ENCODE measurements around the gene TRIM46. TPM values are rescaled to one million over a fixed set of nuclear protein-coding genes. Genes with fewer than 3 reads are reported as not detected.
"Not testable (repeated sequence)": the region's sequence is repeated elsewhere in the genome, so short reads cannot be mapped to it uniquely, and the experiment has no call there.

TRIM46 gene
- total RNA-seq, 1 experiment from 2014 or later: 4.1 TPM

GRCh38 chr1:155223047-155223446 is 49.4 kb downstream of the TRIM46 start:
- H3K9me2 ChIP-seq (replicated peaks; ENCODE audit: low read length): no peaks in the 10 kb centered on the region
- no peak overlapping the region for H3K9ac ChIP-seq (ENCODE audit: low read length)
- TF ChIP-seq EZH2 (IDR thresholded peaks at IDR 0.05; ENCODE audit: low read length, unreplicated experiment) (no peak), CTCF (conservative IDR thresholded peaks at IDR 0.05; ENCODE audit: low read depth, low read length) (no peak), EZH2phosphoT487 (IDR thresholded peaks at IDR 0.05; ENCODE audit: borderline replicate concordance, low read length) (no peak)
- peaks cover 25% of the 10 kb centered on the region for H3K79me2 ChIP-seq (ENCODE audit: low read length)
- no peaks in the 10 kb centered on the region for H3K36me3 ChIP-seq (ENCODE audit: low read depth, low read length)
- ChIA-PET POLR2A (ENCODE audit: unreplicated experiment) (no interaction called here), CTCF (no interaction called here)
- DNase-seq (no peak), ATAC-seq (no peak)
- no peaks in the 10 kb centered on the region for H3K9me3 ChIP-seq (ENCODE audit: low read length)
- H3K27me3 ChIP-seq (ENCODE audit: low read length): no peaks in the 10 kb centered on the region
- peaks cover 44% of the 10 kb centered on the region for H3K4me1 ChIP-seq (ENCODE audit: insufficient read depth, low read length)
- no peak overlapping the region for H3K4me2 ChIP-seq (ENCODE audit: low read length)
- BruUV-seq (replicated peaks): no TSS peak
- no peak overlapping the region for H3K4me3 ChIP-seq (ENCODE audit: low read length)
- no peak overlapping the region for H2AFZ ChIP-seq (ENCODE audit: low read length)
- H3K27ac ChIP-seq (ENCODE audit: low read length): no peak overlapping the region
- H3F3A ChIP-seq (ENCODE audit: low read length, unreplicated experiment): no peaks in the 10 kb centered on the region
- intact Hi-C loops (cut with micrococcal nuclease): no loop called here
- no peaks in the 10 kb centered on the region for H4K20me1 ChIP-seq (ENCODE audit: low read length)

DNA sequence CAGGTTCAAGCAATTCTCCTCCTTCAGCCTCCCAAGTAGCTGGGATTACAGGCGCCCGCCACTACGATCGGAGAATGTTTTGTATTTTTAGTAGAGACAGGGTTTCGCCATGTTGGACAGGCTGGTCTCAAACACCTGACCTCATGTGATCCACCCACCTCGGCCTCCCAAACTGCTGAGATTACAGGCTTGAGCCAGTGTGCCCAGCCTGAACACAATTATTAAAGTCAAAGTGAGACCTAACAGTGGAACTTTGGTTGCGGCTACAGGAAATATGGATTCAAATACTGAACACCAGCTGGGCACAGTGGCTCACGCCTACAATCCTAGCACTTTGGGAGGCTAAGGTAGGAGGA is 51.7 kb downstream of the TRIM46 start:
- H3K36me3 ChIP-seq (ENCODE audit: low read depth, low read length); H3F3A ChIP-seq (ENCODE audit: low read length, unreplicated experiment); ATAC-seq; H2AFZ ChIP-seq (ENCODE audit: low read length); BruUV-seq (replicated peaks); DNase-seq; H3K9ac ChIP-seq (ENCODE audit: low read length); H3K27me3 ChIP-seq (ENCODE audit: low read length); H3K9me2 ChIP-seq (replicated peaks; ENCODE audit: low read length); POLR2A ChIA-PET (ENCODE audit: unreplicated experiment); H3K9me3 ChIP-seq (ENCODE audit: low read length); H4K20me1 ChIP-seq (ENCODE audit: low read length): not testable (repeated sequence)
- H3K4me3 ChIP-seq (ENCODE audit: low read length): 0 out of 2 replicates have a peak overlapping the region, but pooled peaks have one; percentile 76
- peaks cover 45% of the 10 kb centered on the region for H3K4me1 ChIP-seq (ENCODE audit: insufficient read depth, low read length)
- H3K27ac ChIP-seq (ENCODE audit: low read length): 0 out of 2 replicates have a peak overlapping the region, but pooled peaks have one; percentile 18
- peaks cover 25% of the 10 kb centered on the region for H3K79me2 ChIP-seq (ENCODE audit: low read length)
- CTCF ChIA-PET: interaction anchor here (0.9 to 1.3 kb wide), 3 partner anchors 18 to 52 kb away, joined by 4 to 9 read pairs (median 6); partner anchors contain the start of gene KRTCAP2
- peak overlapping the region; percentile 82 for H3K4me2 ChIP-seq (ENCODE audit: low read length)
- intact Hi-C loops (cut with micrococcal nuclease): loop anchor here (5.0 kb wide), 1 partner anchor 33 kb away; no protein-coding TSS in a partner anchor

GRCh38 chr1:155226188-155226909 is 52.7 kb downstream of the TRIM46 start:
- H2AFZ ChIP-seq (ENCODE audit: low read length): peak overlapping the region; percentile 73
- TF ChIP-seq EZH2 (IDR thresholded peaks at IDR 0.05; ENCODE audit: low read length, unreplicated experiment) (no peak), EZH2phosphoT487 (IDR thresholded peaks at IDR 0.05; ENCODE audit: borderline replicate concordance, low read length) (no peak), CTCF (conservative IDR thresholded peaks at IDR 0.05; ENCODE audit: low read depth, low read length) (peak; percentile 75)
- BruUV-seq (replicated peaks): no TSS peak
- H3K9me2 ChIP-seq (replicated peaks; ENCODE audit: low read length): no peaks in the 10 kb centered on the region
- intact Hi-C loops (cut with micrococcal nuclease): loop anchor here (1.0 to 5.0 kb wide), 2 partner anchors 34 to 50 kb away; no protein-coding TSS in a partner anchor
- H4K20me1 ChIP-seq (ENCODE audit: low read length): no peaks in the 10 kb centered on the region
- ATAC-seq (peak; percentile 42), DNase-seq (peak; percentile 71)
- peak overlapping the region; percentile 76 for H3K4me3 ChIP-seq (ENCODE audit: low read length)
- no peaks in the 10 kb centered on the region for H3K27me3 ChIP-seq (ENCODE audit: low read length)
- H3K79me2 ChIP-seq (ENCODE audit: low read length): peaks cover 25% of the 10 kb centered on the region
- CTCF ChIA-PET: interaction anchor here (1.3 to 2.0 kb wide), 3 partner anchors 19 to 53 kb away, joined by 6 to 9 read pairs (median 7); partner anchors contain the start of genes KRTCAP2 and THBS3
- no peaks in the 10 kb centered on the region for H3K9me3 ChIP-seq (ENCODE audit: low read length)
- no peaks in the 10 kb centered on the region for H3K36me3 ChIP-seq (ENCODE audit: low read depth, low read length)
- H3K9ac ChIP-seq (ENCODE audit: low read length): peak overlapping the region; percentile 87
- POLR2A ChIA-PET (ENCODE audit: unreplicated experiment): interaction anchor here (0.6 kb wide), 1 partner anchor 32 kb away, joined by 3 read pairs; no protein-coding TSS in a partner anchor
- H3K4me1 ChIP-seq (ENCODE audit: insufficient read depth, low read length): peaks cover 45% of the 10 kb centered on the region
- H3K4me2 ChIP-seq (ENCODE audit: low read length): peak overlapping the region; percentile 82
- H3K27ac ChIP-seq (ENCODE audit: low read length): peak overlapping the region; percentile 55
- H3F3A ChIP-seq (ENCODE audit: low read length, unreplicated experiment): no peaks in the 10 kb centered on the region

Data from PC-3 (cell line).